ENCODE measurements around the gene EPS15.

DNA sequence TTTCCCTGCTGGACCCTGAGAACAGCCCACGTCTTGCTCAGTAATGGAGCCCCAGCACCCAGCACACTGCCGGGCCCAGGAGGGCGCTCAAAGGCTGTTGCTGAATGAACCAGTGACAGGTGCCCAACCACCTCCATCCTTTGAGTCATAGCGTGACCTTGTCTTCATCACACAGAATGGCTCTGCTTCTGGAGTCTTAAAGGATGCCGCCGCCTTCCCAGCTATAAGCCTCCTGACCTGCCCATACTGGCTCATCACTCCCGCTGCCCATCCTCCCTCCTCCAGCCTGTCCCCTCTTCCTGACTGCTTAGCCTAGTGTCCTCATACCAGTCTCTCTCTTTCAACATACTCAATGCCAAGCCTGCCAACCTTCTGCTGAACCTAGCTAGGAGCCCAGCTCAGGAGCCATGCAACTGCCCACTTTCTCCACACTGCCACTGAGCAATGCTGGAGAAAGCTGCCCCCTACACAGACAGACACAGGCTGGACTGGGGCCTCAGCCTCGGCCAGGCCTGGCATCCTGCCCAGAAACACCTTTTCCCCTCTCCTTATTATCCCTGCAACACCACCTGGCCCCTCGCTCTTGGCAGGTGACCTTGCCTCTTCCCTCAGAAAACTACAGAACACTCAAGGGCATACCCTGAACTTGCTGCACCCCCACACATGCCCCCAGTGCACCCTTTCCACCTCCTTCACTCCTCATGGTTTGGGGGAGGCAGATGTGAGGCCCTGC lies 202.8 kb downstream of the EPS15 start:
- TF ChIP-seq, protein P1, sequence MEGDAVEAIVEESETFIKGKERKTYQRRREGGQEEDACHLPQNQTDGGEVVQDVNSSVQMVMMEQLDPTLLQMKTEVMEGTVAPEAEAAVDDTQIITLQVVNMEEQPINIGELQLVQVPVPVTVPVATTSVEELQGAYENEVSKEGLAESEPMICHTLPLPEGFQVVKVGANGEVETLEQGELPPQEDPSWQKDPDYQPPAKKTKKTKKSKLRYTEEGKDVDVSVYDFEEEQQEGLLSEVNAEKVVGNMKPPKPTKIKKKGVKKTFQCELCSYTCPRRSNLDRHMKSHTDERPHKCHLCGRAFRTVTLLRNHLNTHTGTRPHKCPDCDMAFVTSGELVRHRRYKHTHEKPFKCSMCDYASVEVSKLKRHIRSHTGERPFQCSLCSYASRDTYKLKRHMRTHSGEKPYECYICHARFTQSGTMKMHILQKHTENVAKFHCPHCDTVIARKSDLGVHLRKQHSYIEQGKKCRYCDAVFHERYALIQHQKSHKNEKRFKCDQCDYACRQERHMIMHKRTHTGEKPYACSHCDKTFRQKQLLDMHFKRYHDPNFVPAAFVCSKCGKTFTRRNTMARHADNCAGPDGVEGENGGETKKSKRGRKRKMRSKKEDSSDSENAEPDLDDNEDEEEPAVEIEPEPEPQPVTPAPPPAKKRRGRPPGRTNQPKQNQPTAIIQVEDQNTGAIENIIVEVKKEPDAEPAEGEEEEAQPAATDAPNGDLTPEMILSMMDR (conservative IDR thresholded peaks at IDR 0.05 in 1 of 2, IDR thresholded peaks at IDR 0.05 in 1 of 2; ENCODE audit: extremely low read depth in 1 of 2, insufficient read depth in 1 of 2, low read depth in 1 of 2, low read length in 2 of 2), result no peak
- no peak for TF ChIP-seq EZH2 (IDR thresholded peaks at IDR 0.05; ENCODE audit: borderline replicate concordance, low read length)

Measured in mammary epithelial cell (primary cell).